GM21423 (cell line): Measurements from ENCODE around the gene RNF31.
"Not testable (repeated sequence)": the region's sequence is repeated elsewhere in the genome, so short reads cannot be mapped to it uniquely, and the experiment has no call there.

ENCODE experiments used
- ATAC-seq: cut with Tn5 transposase; IDR thresholded peaks from one replicate; pipeline ENCODE4 v1.9.1; 2021; ENCODE audit warnings: mild to moderate bottlenecking, moderate library complexity; ENCODE audit not compliant: unreplicated experiment

The RNF31 gene

GRCh38 chr14:24146978-24147760, at the start of gene RNF31:
TSS of gene RNF31 (plus strand) at chr14:24147498. CDS start at chr14:24147699, 201 bp downstream.
- peak; percentile 82 for ATAC-seq

GRCh38 chr14:24098229-24098926, 48.9 kb upstream of the RNF31 start:
- ATAC-seq = no peak

GRCh38 chr14:24098927-24099813, 48.1 kb upstream of the RNF31 start:
- no peak for ATAC-seq

- ATAC-seq = no peak
These were observed 46.9 kb upstream of the RNF31 start for GRCh38 chr14:24100197-24100981.

GRCh38 chr14:24100982-24101494, 46.3 kb upstream of the RNF31 start:
- no peak for ATAC-seq

- ATAC-seq = no peak
These were observed 44.8 kb upstream of the RNF31 start for GRCh38 chr14:24102357-24103048.

- ATAC-seq = no peak
These were observed 43.8 kb upstream of the RNF31 start for GRCh38 chr14:24103451-24103850.

GRCh38 chr14:24105609-24106239, 41.6 kb upstream of the RNF31 start:
- ATAC-seq = not testable (repeated sequence)

- ATAC-seq = no peak
These were observed 40.5 kb upstream of the RNF31 start for GRCh38 chr14:24106672-24107271.

GRCh38 chr14:24108336-24108874, 38.9 kb upstream of the RNF31 start:
- ATAC-seq = no peak

- no peak for ATAC-seq
These were observed 37.2 kb upstream of the RNF31 start for GRCh38 chr14:24110060-24110459.

- ATAC-seq = no peak
These were observed 36.8 kb upstream of the RNF31 start for GRCh38 chr14:24110523-24110922.

GRCh38 chr14:24113379-24113800, 33.9 kb upstream of the RNF31 start:
- no peak for ATAC-seq

- peak; percentile 28 for ATAC-seq
These were observed 33.3 kb upstream of the RNF31 start for GRCh38 chr14:24113801-24114531.

- peak; percentile 82 for ATAC-seq
These were observed 32.5 kb upstream of the RNF31 start, which contains the start of the genes DCAF11 and NRL for GRCh38 chr14:24114532-24115421. TSS of gene DCAF11 (plus strand) at chr14:24114777. CDS start at chr14:24115595, 818 bp downstream. TSS of gene NRL (minus strand) at chr14:24114949. CDS start at chr14:24082848, 32,101 bp downstream.

- no peak for ATAC-seq
These were observed 31.7 kb upstream of the RNF31 start for GRCh38 chr14:24115422-24116127.
